IMR-90 (cell line): ENCODE results near the gene TOM1. TPM values are rescaled to one million over a fixed set of nuclear protein-coding genes. Genes with fewer than 3 reads are reported as not detected.

Source experiments
- ATAC-seq: fragments of 200-7000 bp; cut with Tn5 transposase; 2 replicates; pipeline ENCODE4 v1.9.1; 2020; ENCODE audit warnings: low read depth, mild to moderate bottlenecking, moderate library complexity
- BruUV-seq: library from RNA; stranded (reverse); fragments of 400-500 nt; replicated peaks from 2 replicates; lab custom pipeline; 2021; lab: Mats Ljungman, UMichigan
- CTCF ChIA-PET: fragments of 300-600 bp; formaldehyde crosslinking; extraction: SDS; loops from one replicate; lab custom pipeline; 2021; ENCODE audit warnings: antibody characterized with exemption; lab: Yijun Ruan, JAX
- POLR2A ChIA-PET: fragments of 300-600 bp; sonication (Branson Sonifier 250); formaldehyde crosslinking; loops from one replicate; lab custom pipeline; 2022; ENCODE audit warnings: antibody characterized with exemption; ENCODE audit not compliant: unreplicated experiment; lab: Charles Lee
- DNase-seq: peaks from one replicate; pipeline ENCODE4 v3.0.0; 2013
- H2AFZ ChIP-seq: replicated peaks from 2 replicates; pipeline ENCODE3; 2013; ENCODE audit warnings: low read length, mild to moderate bottlenecking; ENCODE audit not compliant: poor library complexity
- H2AK5ac ChIP-seq: 2 replicates; pipeline ENCODE4 v1.6.1; 2013; ENCODE audit warnings: low read depth, low read length, inconsistent platforms
- H2AK9ac ChIP-seq: replicated peaks from 2 replicates; pipeline ENCODE3; 2013; ENCODE audit warnings: mild to moderate bottlenecking, low read depth, low read length, moderate library complexity; ENCODE audit not compliant: poor library complexity
- H2BK120ac ChIP-seq: 2 replicates; pipeline ENCODE4 v1.6.1; 2013; ENCODE audit warnings: low read depth, low read length, inconsistent platforms
- H2BK15ac ChIP-seq: 3 replicates; pipeline ENCODE4 v1.6.1; 2013; ENCODE audit warnings: low read depth, low read length, inconsistent platforms
- H2BK20ac ChIP-seq: 2 replicates; pipeline ENCODE4 v1.6.1; 2013; ENCODE audit warnings: low read depth, mild to moderate bottlenecking, inconsistent platforms, low read length, moderate library complexity
- H2BK5ac ChIP-seq: 2 replicates; pipeline ENCODE4 v1.6.1; 2013; ENCODE audit warnings: mild to moderate bottlenecking, low read depth, low read length, inconsistent platforms; ENCODE audit not compliant: poor library complexity, severe bottlenecking
- H3K14ac ChIP-seq: replicated peaks from 2 replicates; pipeline ENCODE4 v1.6.1; 2013; ENCODE audit warnings: low read depth, low read length, inconsistent platforms
- H3K18ac ChIP-seq: 2 replicates; pipeline ENCODE4 v1.6.1; 2013; ENCODE audit warnings: low read depth, low read length, control low read depth
- H3K23ac ChIP-seq: 2 replicates; pipeline ENCODE4 v1.6.1; 2013; ENCODE audit warnings: low read depth, low read length, inconsistent platforms
- H3K27ac ChIP-seq: 2 replicates; pipeline ENCODE4 v1.5.1; 2013; ENCODE audit warnings: mild to moderate bottlenecking, control low read depth, low read length; ENCODE audit not compliant: insufficient read depth
- H3K27me3 ChIP-seq: 2 replicates; pipeline ENCODE4 v1.6.1; 2013; ENCODE audit warnings: low read length; ENCODE audit not compliant: control insufficient read depth, insufficient read depth
- H3K36me3 ChIP-seq: 2 replicates; pipeline ENCODE4 v1.6.1; 2013; ENCODE audit warnings: low read length, mixed read lengths; ENCODE audit not compliant: control insufficient read depth, insufficient read depth
- H3K4ac ChIP-seq: 2 replicates; pipeline ENCODE4 v1.6.1; 2013; ENCODE audit warnings: low read depth, low read length, inconsistent platforms
- H3K4me1 ChIP-seq: 2 replicates; pipeline ENCODE4 v1.6.1; 2013; ENCODE audit warnings: low read length, mixed read lengths; ENCODE audit not compliant: control insufficient read depth, insufficient read depth
- H3K4me2 ChIP-seq: 2 replicates; pipeline ENCODE4 v1.6.1; 2013; ENCODE audit warnings: low read depth, mild to moderate bottlenecking, control low read depth, low read length, moderate library complexity
- H3K4me3 ChIP-seq: 2 replicates; pipeline ENCODE4 v1.5.1; 2013; ENCODE audit warnings: low read depth, mild to moderate bottlenecking, control low read depth, low read length, moderate library complexity; ENCODE audit not compliant: insufficient read depth
- H3K56ac ChIP-seq: 2 replicates; pipeline ENCODE4 v1.6.1; 2013; ENCODE audit warnings: low read length, inconsistent platforms; ENCODE audit not compliant: insufficient read depth; ENCODE audit errors: extremely low read depth
- H3K79me1 ChIP-seq, 2 experiments: 2 replicates each; pipeline ENCODE4 v1.6.1; 2013; ENCODE audit warnings: low read length in 2 of 2, inconsistent platforms in 1 of 2, low read depth in 1 of 2
- H3K9ac ChIP-seq: 2 replicates; pipeline ENCODE4 v1.6.1; 2013; ENCODE audit warnings: low read depth, low read length, control low read depth
- H3K9me1 ChIP-seq: 2 replicates; pipeline ENCODE4 v1.6.1; 2013; ENCODE audit warnings: low read length, inconsistent platforms; ENCODE audit not compliant: insufficient read depth
- H3K9me3 ChIP-seq: 2 replicates; pipeline ENCODE4 v1.6.1; 2013; ENCODE audit warnings: low read length; ENCODE audit not compliant: control insufficient read depth, insufficient read depth
- H4K20me1 ChIP-seq: 2 replicates; pipeline ENCODE4 v1.6.1; 2013; ENCODE audit warnings: low read length, inconsistent platforms; ENCODE audit not compliant: insufficient read depth
- H4K5ac ChIP-seq: 2 replicates; pipeline ENCODE4 v1.6.1; 2013; ENCODE audit warnings: mild to moderate bottlenecking, low read depth, low read length, control low read depth
- H4K8ac ChIP-seq, 2 experiments: 2 replicates each; pipeline ENCODE4 v1.6.1; 2013; ENCODE audit warnings: low read depth in 2 of 2, low read length in 2 of 2, control low read depth in 1 of 2, inconsistent platforms in 1 of 2
- H4K91ac ChIP-seq: 2 replicates; pipeline ENCODE4 v1.6.1; 2013; ENCODE audit warnings: low read depth, low read length, inconsistent platforms; ENCODE audit not compliant: insufficient read depth
- CEBPB ChIP-seq: IDR thresholded peaks from 2 replicates; pipeline ENCODE4 v1.6.1; 2012; ENCODE audit warnings: low read depth, low read length, improper control_type of control experiment
- CHD1 ChIP-seq: IDR thresholded peaks from 2 replicates; pipeline ENCODE4 v1.6.1; 2012; ENCODE audit warnings: low read depth, low read length, improper control_type of control experiment
- ELK1 ChIP-seq: fragments of 150-350 bp; IDR thresholded peaks from 2 replicates; pipeline ENCODE4 v1.6.1; 2016; ENCODE audit warnings: low read depth, mild to moderate bottlenecking, low read length, moderate library complexity, borderline replicate concordance
- MAFK ChIP-seq: IDR thresholded peaks from 2 replicates; pipeline ENCODE4 v1.6.1; 2012; ENCODE audit warnings: low read depth, low read length, improper control_type of control experiment
- MAZ ChIP-seq: IDR thresholded peaks from 2 replicates; pipeline ENCODE4 v1.6.1; 2012; ENCODE audit warnings: low read depth, mild to moderate bottlenecking, low read length, improper control_type of control experiment, moderate library complexity, borderline replicate concordance
- MXI1 ChIP-seq: IDR thresholded peaks from 2 replicates; pipeline ENCODE4 v1.6.1; 2012; ENCODE audit warnings: low read depth, mild to moderate bottlenecking, low read length, moderate library complexity, borderline replicate concordance
- POLR2A ChIP-seq: IDR thresholded peaks from 2 replicates; pipeline ENCODE4 v1.6.1; 2012; ENCODE audit warnings: mild to moderate bottlenecking, low read depth, low read length
- RCOR1 ChIP-seq: IDR thresholded peaks from 2 replicates; pipeline ENCODE4 v1.6.1; 2012; ENCODE audit warnings: mild to moderate bottlenecking, low read length, improper control_type of control experiment; ENCODE audit not compliant: insufficient replicate concordance
- RFX5 ChIP-seq: IDR thresholded peaks from 2 replicates; pipeline ENCODE4 v1.8.0; 2012; ENCODE audit warnings: low read depth, mild to moderate bottlenecking, low read length, moderate library complexity
- SMC3 ChIP-seq: fragments of 150-350 bp; IDR thresholded peaks from 2 replicates; pipeline ENCODE4 v1.6.1; 2016; ENCODE audit warnings: low read depth, mild to moderate bottlenecking, antibody characterized with exemption, low read length, moderate library complexity
- WGBS, 2 experiments: methylation state at CpG; one replicate each; pipeline versions ENCODE4 v1.1.5 to v1.1.7; 2013; ENCODE audit warnings: missing lambda C conversion rate in 2 of 2; ENCODE audit not compliant: insufficient read length in 1 of 2; ENCODE audit errors: extremely low coverage in 2 of 2; 5-methylcytosine and 5-hydroxymethylcytosine counted together
- dilution Hi-C: fragments of 300-500 bp; cut with HindIII; formaldehyde crosslinking; loops from one replicate; pipeline ENCODE4 v1.14.3; 2018; ENCODE audit warnings: low sequenced_read_pairs; ENCODE audit not compliant: unreplicated experiment
- in situ Hi-C: fragments of 300-500 bp; cut with MboI; formaldehyde crosslinking; loops from 3 replicates; pipeline ENCODE4 v1.14.3; 2019; ENCODE audit warnings: low sequenced_read_pairs, inconsistent platforms, mixed read lengths
- intact Hi-C: fragments of 100-400 bp; cut with micrococcal nuclease; formaldehyde crosslinking; loops from 2 replicates; pipeline ENCODE4 v1.10.0; 2022
- polyA plus RNA-seq, 3 experiments: library from polyadenylated mRNA; depleted of rRNA; stranded (reverse); fragments of >200 nt; gene quantifications; 2 replicates each; pipeline ENCODE4 v1.2.3, GENCODE V29; 2012; ENCODE audit warnings: low replicate concordance in 1 of 3
- total RNA-seq: library from RNA; depleted of rRNA; stranded (reverse); fragments of >200 nt; gene quantifications from 2 replicates; pipeline ENCODE4 v1.2.3, GENCODE V29; 2012

TOM1 gene
- total and polyA plus RNA-seq, 2 of the 4 experiments (the other 2 are of a cell fraction), result 38.0 to 46.4 TPM

- no CpG with 5 or more reads among the region's 3 CpGs for WGBS, 2 experiments
- dilution Hi-C loops, result no loop called here
- peaks cover 36% of the 10 kb centered on the region for H3K36me3 ChIP-seq
These were observed 6.9 kb upstream of the TOM1 start for GRCh38 chr22:35292786-35293185.

More at GRCh38 chr22:35292786-35293185, 6.9 kb upstream of the TOM1 start:
- ATAC-seq (peak; percentile 59), DNase-seq (no peak)
- Histone ChIP-seq H4K5ac (no peak overlapping the region), H2BK5ac (no peak overlapping the region), H2BK15ac (no peak overlapping the region), H3K56ac (no peak overlapping the region), H3K27ac (no peak overlapping the region), H2BK20ac (no peak overlapping the region), H2BK120ac (no peak overlapping the region), H3K27me3 (no peaks in the 10 kb centered on the region), H3K4me2 (no peak overlapping the region), H4K20me1 (no peaks in the 10 kb centered on the region), H3K14ac (no peak overlapping the region), H4K8ac (no peak overlapping the region), H3K4me1 (no peaks in the 10 kb centered on the region), H3K23ac (no peak overlapping the region), H3K9ac (no peak overlapping the region), H3K4ac (no peak overlapping the region), H3K9me1 (no peaks in the 10 kb centered on the region), H3K9me3 (no peaks in the 10 kb centered on the region), H3K79me1 (0 out of 4 replicates have a peak, but pooled peaks cover 0 to 3% of the 10 kb centered on the region in 2 experiments), H2AFZ (no peak overlapping the region), H4K91ac (no peak overlapping the region), H3K4me3 (no peak overlapping the region), H2AK9ac (no peak overlapping the region), H2AK5ac (no peak overlapping the region), H3K18ac (no peak overlapping the region)
- intact Hi-C loops (no loop called here), in situ Hi-C loops (no loop called here)
- ChIA-PET CTCF (no interaction called here), POLR2A (no interaction called here)
- no peak for TF ChIP-seq CHD1
- TF ChIP-seq MXI1, result no peak
- no peak for TF ChIP-seq ELK1
- TF ChIP-seq MAZ, result no peak
- TF ChIP-seq CEBPB, result no peak
- no peak for TF ChIP-seq RCOR1
- no peak for TF ChIP-seq RFX5
- TF ChIP-seq MAFK, result no peak
- no peak for TF ChIP-seq POLR2A
- no peak for TF ChIP-seq SMC3
- BruUV-seq, result no TSS peak
